Colonic mucosa (tissue), 4 donors: ENCODE data around the gene EEFSEC. TPM values are rescaled to one million over a fixed set of nuclear protein-coding genes. Genes with fewer than 3 reads are reported as not detected.

Experiments used
- DNase-seq: peaks from one replicate; pipeline ENCODE4 v3.0.0-alpha.2; 2020
- H3K27ac ChIP-seq: fragments of 200-600 bp; one replicate; pipeline ENCODE4 v1.8.0; 2021
- H3K27me3 ChIP-seq: fragments of 200-600 bp; one replicate; pipeline ENCODE4 v1.8.0; 2021
- H3K36me3 ChIP-seq: fragments of 200-600 bp; one replicate; pipeline ENCODE4 v1.8.0; 2021
- H3K4me1 ChIP-seq: fragments of 200-600 bp; one replicate; pipeline ENCODE4 v1.8.0; 2021; ENCODE audit warnings: mild to moderate bottlenecking
- H3K4me3 ChIP-seq: fragments of 200-600 bp; one replicate; pipeline ENCODE4 v1.8.0; 2021
- H3K9ac ChIP-seq, 2 donors: one replicate each; pipeline ENCODE4 v1.7.0; 2013; ENCODE audit warnings: control low read depth in 2 of 2, low read depth in 2 of 2, low read length in 2 of 2
- H3K9me3 ChIP-seq: fragments of 200-600 bp; one replicate; pipeline ENCODE4 v1.8.0; 2021
- intact Hi-C: fragments of 100-400 bp; cut with DNase I; formaldehyde crosslinking; loops from one replicate; pipeline ENCODE4 v1.14.1; 2022
- total RNA-seq, 2 donors: library from RNA; stranded (reverse); fragmentation: NEBNext Ultra II Directional in 1 of 2; extraction: Animal tissue kit (Norgen Biotek cat#: 25700) in 1 of 2; gene quantifications; one replicate each; pipeline ENCODE4 v1.2.1, GENCODE V29; 2021
- TF ChIP-seq, protein P1 (sequence below): fragments of 200-600 bp; IDR thresholded peaks from one replicate; pipeline ENCODE4 v1.8.0; 2022; ENCODE audit warnings: antibody characterized with exemption, mild to moderate bottlenecking
- donor health status: healthy.
- donor health status: DM: no; HTN: no; CAD: no.
- donor health status: DM: no; HTN: no; CAD: no.

Gene EEFSEC
- total RNA-seq, 2 donors from 2014 or later: 8.6 to 16.6 TPM

- Histone ChIP-seq H3K4me1 (no peaks in the 10 kb centered on the region), H3K27me3 (no peaks in the 10 kb centered on the region), H3K9me3 (no peaks in the 10 kb centered on the region), H3K27ac (no peak overlapping the region), H3K36me3 (no peaks in the 10 kb centered on the region), H3K4me3 (no peak overlapping the region), H3K9ac (no peak overlapping the region)
- intact Hi-C loops: no loop called here
- TF ChIP-seq, protein P1, sequence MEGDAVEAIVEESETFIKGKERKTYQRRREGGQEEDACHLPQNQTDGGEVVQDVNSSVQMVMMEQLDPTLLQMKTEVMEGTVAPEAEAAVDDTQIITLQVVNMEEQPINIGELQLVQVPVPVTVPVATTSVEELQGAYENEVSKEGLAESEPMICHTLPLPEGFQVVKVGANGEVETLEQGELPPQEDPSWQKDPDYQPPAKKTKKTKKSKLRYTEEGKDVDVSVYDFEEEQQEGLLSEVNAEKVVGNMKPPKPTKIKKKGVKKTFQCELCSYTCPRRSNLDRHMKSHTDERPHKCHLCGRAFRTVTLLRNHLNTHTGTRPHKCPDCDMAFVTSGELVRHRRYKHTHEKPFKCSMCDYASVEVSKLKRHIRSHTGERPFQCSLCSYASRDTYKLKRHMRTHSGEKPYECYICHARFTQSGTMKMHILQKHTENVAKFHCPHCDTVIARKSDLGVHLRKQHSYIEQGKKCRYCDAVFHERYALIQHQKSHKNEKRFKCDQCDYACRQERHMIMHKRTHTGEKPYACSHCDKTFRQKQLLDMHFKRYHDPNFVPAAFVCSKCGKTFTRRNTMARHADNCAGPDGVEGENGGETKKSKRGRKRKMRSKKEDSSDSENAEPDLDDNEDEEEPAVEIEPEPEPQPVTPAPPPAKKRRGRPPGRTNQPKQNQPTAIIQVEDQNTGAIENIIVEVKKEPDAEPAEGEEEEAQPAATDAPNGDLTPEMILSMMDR: no peak
- no peak for DNase-seq
These were observed 219.0 kb downstream of the EEFSEC start for GRCh38 chr3:128372281-128372680.

DNA sequence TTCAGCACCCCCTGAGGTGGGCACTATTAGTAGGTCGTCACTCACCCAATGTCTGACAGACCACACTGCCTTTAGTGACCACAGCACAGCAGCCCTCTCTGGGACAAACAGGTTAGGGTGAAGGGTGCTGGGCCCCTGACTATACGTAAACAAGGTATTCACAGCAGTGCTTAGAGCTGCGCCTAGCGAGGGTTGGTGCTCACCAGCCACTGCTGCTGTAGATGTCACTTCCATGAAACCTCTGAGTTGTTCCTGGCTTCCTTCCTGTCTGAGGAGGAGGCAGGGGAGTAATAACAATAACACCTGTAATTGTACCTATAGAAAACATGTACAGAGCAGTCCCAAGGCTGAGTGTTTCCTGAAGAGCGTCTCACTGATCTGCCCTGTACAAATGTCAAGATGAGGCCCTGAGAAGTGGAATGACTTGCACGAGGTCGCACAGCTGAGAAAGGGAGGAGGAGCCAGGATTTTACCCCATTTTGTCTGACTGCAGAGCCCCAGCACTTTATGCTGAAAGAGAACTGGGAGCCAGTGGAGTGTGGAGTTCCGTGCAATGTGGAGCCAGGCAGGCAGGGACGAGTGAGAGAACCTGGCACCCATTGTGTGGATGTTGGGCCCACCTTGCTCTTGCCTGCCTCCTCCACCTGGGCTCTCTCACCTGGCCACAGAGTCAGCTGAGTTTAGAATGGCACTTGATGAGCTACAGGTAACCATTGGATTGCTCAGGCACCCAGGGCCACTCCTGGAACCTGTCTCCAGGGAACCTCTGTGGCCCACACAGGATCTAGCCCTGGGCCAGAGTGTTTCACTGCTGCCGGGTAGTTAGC lies 219.6 kb downstream of the EEFSEC start:
- TF ChIP-seq, protein P1: no peak
- DNase-seq: no peak
- intact Hi-C loops: no loop called here
- no peaks in the 10 kb centered on the region for H3K4me1 ChIP-seq
- H3K9ac ChIP-seq: no peak overlapping the region
- no peak overlapping the region for H3K27ac ChIP-seq
- H3K9me3 ChIP-seq: no peaks in the 10 kb centered on the region
- no peaks in the 10 kb centered on the region for H3K27me3 ChIP-seq
- no peak overlapping the region for H3K4me3 ChIP-seq
- no peaks in the 10 kb centered on the region for H3K36me3 ChIP-seq

GRCh38 chr3:128374746-128375445 lies 221.6 kb downstream of the EEFSEC start:
- H3K4me3 ChIP-seq: no peak overlapping the region

GRCh38 chr3:128376516-128376915 lies 223.2 kb downstream of the EEFSEC start:
- intact Hi-C loops: no loop called here
- TF ChIP-seq, protein P1: no peak

More at GRCh38 chr3:128374746-128375445, 221.6 kb downstream of the EEFSEC start:
- TF ChIP-seq, protein P1: no peak
- intact Hi-C loops: no loop called here
- Histone ChIP-seq H3K9me3 (no peaks in the 10 kb centered on the region), H3K36me3 (no peaks in the 10 kb centered on the region), H3K4me1 (no peaks in the 10 kb centered on the region), H3K27ac (no peak overlapping the region), H3K27me3 (no peaks in the 10 kb centered on the region), H3K9ac (no peak overlapping the region)
- DNase-seq: no peak

DNA sequence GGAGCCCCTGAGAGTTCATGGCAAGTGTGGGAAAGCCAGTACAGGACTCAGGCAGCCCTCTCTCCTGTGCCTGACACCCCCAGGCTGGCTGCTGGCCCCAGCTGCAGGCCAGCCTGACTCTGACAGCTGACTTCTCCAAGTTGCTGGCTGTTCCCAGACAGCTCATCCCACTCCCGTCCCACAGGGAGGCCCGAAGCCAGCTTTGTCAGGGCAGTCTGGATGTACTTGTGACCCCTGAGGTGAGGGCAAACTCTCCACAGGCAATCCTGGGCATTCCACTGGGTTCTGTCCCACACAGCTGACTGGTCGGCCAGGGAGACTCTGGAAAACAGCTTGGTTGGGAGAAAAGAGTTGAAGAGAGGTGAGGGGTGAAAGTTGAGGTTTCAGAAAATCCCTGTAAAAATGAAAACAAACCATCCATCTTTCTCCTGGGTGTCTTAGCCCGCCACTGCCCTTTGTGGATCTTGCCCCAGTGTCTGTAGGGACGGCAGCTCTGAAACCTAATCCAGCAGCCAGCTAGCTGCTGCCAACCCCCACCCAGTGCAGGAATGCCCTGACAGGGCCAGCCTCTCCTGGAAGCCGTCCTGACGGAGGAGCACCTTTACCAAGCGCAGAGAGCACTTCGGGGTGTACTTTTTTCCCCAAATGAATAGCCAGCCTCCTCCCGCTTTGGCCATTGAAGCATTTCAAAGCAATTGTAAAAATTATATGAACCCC lies 225.5 kb downstream of the EEFSEC start:
- no peak overlapping the region for H3K4me3 ChIP-seq
- H3K36me3 ChIP-seq: no peaks in the 10 kb centered on the region
- intact Hi-C loops: no loop called here
- H3K9ac ChIP-seq: no peak overlapping the region
- no peak overlapping the region for H3K27ac ChIP-seq
- H3K9me3 ChIP-seq: no peaks in the 10 kb centered on the region
- H3K27me3 ChIP-seq: no peaks in the 10 kb centered on the region
- no peak for DNase-seq
- peaks cover 6% of the 10 kb centered on the region for H3K4me1 ChIP-seq
- TF ChIP-seq, protein P1: no peak

More at GRCh38 chr3:128376516-128376915, 223.2 kb downstream of the EEFSEC start:
- H3K27ac ChIP-seq: no peak overlapping the region
- no peak overlapping the region for H3K4me3 ChIP-seq
- DNase-seq: no peak
- H3K27me3 ChIP-seq: no peaks in the 10 kb centered on the region
- no peaks in the 10 kb centered on the region for H3K9me3 ChIP-seq
- H3K4me1 ChIP-seq: no peaks in the 10 kb centered on the region
- H3K9ac ChIP-seq: no peak overlapping the region
- H3K36me3 ChIP-seq: no peaks in the 10 kb centered on the region
